Heart left ventricle (tissue), 16 donors: ENCODE results near the gene LRP5. TPM values are rescaled to one million over a fixed set of nuclear protein-coding genes. Genes with fewer than 3 reads are reported as not detected.
A peak's percentile ranks its signal among the peaks of the same experiment; 100 is the strongest.

Source experiments
- ATAC-seq, 4 donors: fragments of 200-7000 bp; cut with Tn5 transposase; one replicate each; pipeline ENCODE4 v1.9.1; 2020 to 2022; ENCODE audit warnings: moderate library complexity in 4 of 4, mild to moderate bottlenecking in 3 of 4, moderate number of reproducible peaks in 1 of 4
- DNase-seq, 5 donors: peaks; one replicate each; pipeline ENCODE4 v3.0.0-alpha.2; 2020
- H3K27ac ChIP-seq, 12 donors: fragments of 200-600 bp; sonication (generic) in 4 of 12; one replicate each; pipeline versions ENCODE4 v1.5.0 to v1.8.0; 2016 to 2022; ENCODE audit warnings: mild to moderate bottlenecking in 2 of 12
- H3K27me3 ChIP-seq, 9 donors: fragments of 200-600 bp; sonication (generic) in 2 of 9; one replicate each; pipeline versions ENCODE4 v1.5.1 to v1.8.0; 2016 to 2022; ENCODE audit warnings: mild to moderate bottlenecking in 3 of 9
- H3K36me3 ChIP-seq, 9 donors: fragments of 200-600 bp; sonication (generic) in 2 of 9; one replicate each; pipeline versions ENCODE4 v1.5.0 to v1.8.0; 2018 to 2022; ENCODE audit warnings: mild to moderate bottlenecking in 2 of 9
- H3K4me1 ChIP-seq, 12 donors: fragments of 200-600 bp; sonication (generic) in 4 of 12; one replicate each; pipeline versions ENCODE4 v1.5.0 to v1.8.0; 2016 to 2022; ENCODE audit warnings: mild to moderate bottlenecking in 3 of 12
- H3K4me3 ChIP-seq, 12 donors: fragments of 200-600 bp; sonication (generic) in 4 of 12; one replicate each; pipeline versions ENCODE4 v1.5.0 to v1.8.0; 2017 to 2022; ENCODE audit warnings: mild to moderate bottlenecking in 9 of 12, moderate library complexity in 4 of 12
- H3K9me3 ChIP-seq, 12 donors: fragments of 200-600 bp; sonication (generic) in 4 of 12; one replicate each; pipeline versions ENCODE4 v1.5.0 to v1.8.0; 2016 to 2022; ENCODE audit warnings: mild to moderate bottlenecking in 1 of 12
- CTCF ChIP-seq, 12 donors: fragments of 200-600 bp; sonication (generic) in 4 of 12; IDR thresholded peaks; one replicate each; pipeline versions ENCODE4 v1.5.0 to v1.8.0; 2018 to 2022; ENCODE audit warnings: antibody characterized with exemption in 12 of 12, mild to moderate bottlenecking in 5 of 12
- POLR2A ChIP-seq, 2 donors: fragments of 450-650 bp; IDR thresholded peaks; one replicate each; pipeline ENCODE4 v1.6.1; 2017; ENCODE audit warnings: antibody characterized with exemption in 2 of 2, mild to moderate bottlenecking in 2 of 2, moderate library complexity in 2 of 2
- WGBS, 4 donors: extraction: QIAGEN DNeasy Blood & Tissue Kit in 2 of 4; methylation state at CpG; one replicate each; pipeline versions ENCODE4 v1.1.5 to v1.1.7; 2013 to 2018; 5-methylcytosine and 5-hydroxymethylcytosine counted together
- intact Hi-C, 10 donors: fragments of 100-400 bp; cut with DNase I; formaldehyde crosslinking; loops; one replicate each; pipeline versions ENCODE4 v1.11.1 to v1.14.2; 2022
- polyA plus RNA-seq, 2 donors: library from polyadenylated mRNA; stranded (reverse); fragments of 200-250 nt; gene quantifications; one replicate each; pipeline ENCODE4 v1.2.3, GENCODE V29; 2013
- total RNA-seq, 9 donors: library from RNA; depleted of rRNA in 2 of 9; stranded (reverse); fragments of >200 nt in 2 of 9; fragmentation: NEBNext Ultra II Directional in 3 of 9; extraction: Animal tissue kit (Norgen Biotek cat#: 25700) in 3 of 9; gene quantifications; one replicate each; pipeline versions ENCODE4 v1.1.0 to v1.2.4, GENCODE V29; 2016 to 2023
- donor health status: ischemic (EF 13 %, LVEDD 7.1; RV severe dilation, severe dysfunction).
- donor health status: healthy with polysubstance abuse.
- donor health status: DM: no; HTN: yes; CAD: no.
- donor health status: DM: no; HTN: no; CAD: no.
- donor health status: ischemic (EF 25% LVEDD 6.9; RV normal size, moderate dysfunction).
- donor health status: ischemic (EF 25% LVEDD 5.7; RV mildly dilated, moderate dysfunction).
- donor health status: healthy.
- donor health status: DM: yes; HTN: yes; CAD: no.
- donor health status: ischemic (EF 35%, LVEDD 5.7; RV mildly dilated, moderate dysfunction).
- donor health status: nonischemic (EF 11% LVEDD 7.7; RV severe dilation, severe dysfunction).
- donor health status: DM: yes; HTN: yes; CAD: no.
- donor health status: PGD.
- donor health status: ischemic (EF 29% LVEDD 5.4; RV normal size, mild dysfunction).
- donor health status: nonischemic (EF 23%, LVEDD 6.1; RV moderate dilation, normal function).

LRP5 gene
- total and polyA plus RNA-seq, 11 donors = 30.2 to 62.5 (median 39.8) TPM

- Histone ChIP-seq H3K27me3 (no peaks in the 10 kb centered on the region), H3K4me3 (no peak overlapping the region), H3K4me1 (peaks cover 7 to 80% (median 63%) of the 10 kb centered on the region in 12 donors), H3K36me3 (no peaks in the 10 kb centered on the region), H3K9me3 (no peaks in the 10 kb centered on the region), H3K27ac (no peak overlapping the region)
- TF ChIP-seq CTCF (IDR thresholded peaks at IDR 0.05) (no peak), POLR2A (IDR thresholded peaks at IDR 0.05) (no peak)
- ATAC-seq (peak in 2 of 4 donors; percentile 49 to 66), DNase-seq (peak in 3 of 5 donors; percentile 24 to 41 (median 40))
- intact Hi-C loops = no loop called here
- WGBS, 4 donors = 5 to 20% (median 13%) methylated on average over 2 of the region's 2 CpGs
Observed at GRCh38 chr11:68498321-68498720, 185.9 kb downstream of the LRP5 start.

Other genes starting within 250 kb of the LRP5 start
- gene CHKA, start 191.2 kb upstream of the LRP5 start, total RNA-seq = 10 to 100 TPM in 3 of 9 donors, 1 to 10 TPM in 6; 6.1 to 15.0 (median 8.2) TPM
- gene CHKA, start 191.2 kb upstream of the LRP5 start, polyA plus RNA-seq = 10 to 100 TPM; 15.9 to 22.9 TPM
- 10 to 100 TPM; 21.5 to 37.0 (median 27.1) TPM for gene KMT5B, start 99.3 kb upstream of the LRP5 start, total RNA-seq
- gene KMT5B, start 99.3 kb upstream of the LRP5 start, polyA plus RNA-seq = 10 to 100 TPM; 15.5 to 15.8 TPM
- gene C11orf24, start 40.6 kb upstream of the LRP5 start, total RNA-seq = 10 to 100 TPM; 17.6 to 47.1 (median 31.6) TPM
- gene C11orf24, start 40.6 kb upstream of the LRP5 start, polyA plus RNA-seq = 10 to 100 TPM; 33.6 to 60.5 TPM
- gene PPP6R3, start 148.2 kb downstream of the LRP5 start, total RNA-seq = 10 to 100 TPM; 72.9 to 93.8 (median 81.7) TPM
- gene PPP6R3, start 148.2 kb downstream of the LRP5 start, polyA plus RNA-seq = 10 to 100 TPM; 23.2 to 37.9 TPM